PC-3 (cell line): ENCODE results near the gene KIF11.

Experiments
- EZH2 ChIP-seq: fragments of 300-600 bp; sonication (generic); IDR thresholded peaks from one replicate; pipeline ENCODE4 v1.6.1; 2017; ENCODE audit warnings: antibody characterized with exemption, mild to moderate bottlenecking, low read length; ENCODE audit not compliant: unreplicated experiment
- TF ChIP-seq, protein P1 (sequence below): fragments of 300-600 bp; sonication (generic); conservative IDR thresholded peaks from 2 replicates; pipeline ENCODE4 v1.5.1; 2017; ENCODE audit warnings: antibody characterized with exemption, low read depth, mild to moderate bottlenecking, low read length

DNA sequence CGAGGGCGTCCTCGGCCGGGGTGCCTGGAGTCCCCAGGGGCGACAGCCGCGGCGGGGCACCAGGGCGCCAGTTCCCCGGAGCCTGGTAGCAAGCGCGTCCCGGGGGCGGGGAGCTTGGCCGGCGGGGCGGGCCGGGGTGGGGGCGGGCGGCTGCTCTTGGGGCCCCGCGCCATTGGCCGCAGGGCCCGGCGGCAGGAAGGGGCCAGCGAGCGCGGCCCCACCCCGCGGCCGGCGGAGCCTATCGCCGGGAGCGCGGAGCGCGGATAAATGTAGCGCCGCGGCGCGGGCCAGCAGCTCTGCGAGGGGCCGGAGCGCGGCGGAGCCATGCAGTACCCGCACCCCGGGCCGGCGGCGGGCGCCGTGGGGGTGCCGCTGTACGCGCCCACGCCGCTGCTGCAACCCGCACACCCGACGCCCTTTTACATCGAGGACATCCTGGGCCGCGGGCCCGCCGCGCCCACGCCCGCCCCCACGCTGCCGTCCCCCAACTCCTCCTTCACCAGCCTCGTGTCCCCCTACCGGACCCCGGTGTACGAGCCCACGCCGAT is 96.8 kb downstream of the KIF11 start, which contains the start of gene HHEX:
- TF ChIP-seq, protein P1, sequence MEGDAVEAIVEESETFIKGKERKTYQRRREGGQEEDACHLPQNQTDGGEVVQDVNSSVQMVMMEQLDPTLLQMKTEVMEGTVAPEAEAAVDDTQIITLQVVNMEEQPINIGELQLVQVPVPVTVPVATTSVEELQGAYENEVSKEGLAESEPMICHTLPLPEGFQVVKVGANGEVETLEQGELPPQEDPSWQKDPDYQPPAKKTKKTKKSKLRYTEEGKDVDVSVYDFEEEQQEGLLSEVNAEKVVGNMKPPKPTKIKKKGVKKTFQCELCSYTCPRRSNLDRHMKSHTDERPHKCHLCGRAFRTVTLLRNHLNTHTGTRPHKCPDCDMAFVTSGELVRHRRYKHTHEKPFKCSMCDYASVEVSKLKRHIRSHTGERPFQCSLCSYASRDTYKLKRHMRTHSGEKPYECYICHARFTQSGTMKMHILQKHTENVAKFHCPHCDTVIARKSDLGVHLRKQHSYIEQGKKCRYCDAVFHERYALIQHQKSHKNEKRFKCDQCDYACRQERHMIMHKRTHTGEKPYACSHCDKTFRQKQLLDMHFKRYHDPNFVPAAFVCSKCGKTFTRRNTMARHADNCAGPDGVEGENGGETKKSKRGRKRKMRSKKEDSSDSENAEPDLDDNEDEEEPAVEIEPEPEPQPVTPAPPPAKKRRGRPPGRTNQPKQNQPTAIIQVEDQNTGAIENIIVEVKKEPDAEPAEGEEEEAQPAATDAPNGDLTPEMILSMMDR = no peak
- TF ChIP-seq EZH2 = no peak
